HTERT RPE-1 (cell line): ENCODE data around the gene TTC21B.

Source experiments
- in situ Hi-C: fragments of 300-500 bp; cut with MboI; formaldehyde crosslinking; loops from 4 replicates; pipeline ENCODE4 v1.14.3; 2020; ENCODE audit warnings: low sequenced_read_pairs

The TTC21B gene

DNA sequence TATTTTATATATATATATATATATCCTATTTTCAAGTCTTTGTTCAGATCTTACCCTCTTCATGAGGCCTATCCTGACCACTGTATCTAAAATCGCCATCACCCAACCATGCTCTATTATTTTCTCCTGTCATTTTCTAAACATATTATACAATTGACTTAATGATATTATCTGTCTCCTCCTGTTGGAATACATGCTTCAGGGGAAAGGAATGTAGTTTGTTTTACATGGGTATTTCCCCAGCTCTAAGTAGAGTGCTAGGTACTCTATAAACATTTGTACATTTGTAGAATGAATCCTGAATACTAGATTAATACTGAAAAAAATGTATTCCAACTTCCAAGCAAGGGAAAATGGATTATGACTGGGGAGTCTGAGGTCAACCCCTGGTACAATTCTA is 26.2 kb downstream of the TTC21B start:
- in situ Hi-C loops: no loop called here

DNA sequence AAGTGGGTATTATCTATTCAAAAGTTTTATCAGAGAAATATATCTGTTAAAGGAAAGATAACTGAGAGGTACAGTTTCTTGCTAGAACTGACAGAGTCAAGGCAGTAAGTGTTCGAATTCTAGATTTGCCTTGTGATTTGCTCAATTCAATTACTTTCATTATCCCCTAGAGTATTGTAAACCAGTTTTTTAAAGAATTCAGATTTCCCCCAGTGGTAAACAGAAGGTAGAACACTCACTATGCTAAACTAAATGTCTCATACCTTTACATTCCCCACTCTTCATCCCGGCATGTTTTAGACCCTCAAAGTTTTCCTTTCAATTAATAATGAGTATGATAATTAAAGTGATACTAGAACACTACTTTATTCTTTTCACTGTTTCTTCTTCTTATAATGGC is 28.6 kb downstream of the TTC21B start:
- in situ Hi-C loops: no loop called here

DNA sequence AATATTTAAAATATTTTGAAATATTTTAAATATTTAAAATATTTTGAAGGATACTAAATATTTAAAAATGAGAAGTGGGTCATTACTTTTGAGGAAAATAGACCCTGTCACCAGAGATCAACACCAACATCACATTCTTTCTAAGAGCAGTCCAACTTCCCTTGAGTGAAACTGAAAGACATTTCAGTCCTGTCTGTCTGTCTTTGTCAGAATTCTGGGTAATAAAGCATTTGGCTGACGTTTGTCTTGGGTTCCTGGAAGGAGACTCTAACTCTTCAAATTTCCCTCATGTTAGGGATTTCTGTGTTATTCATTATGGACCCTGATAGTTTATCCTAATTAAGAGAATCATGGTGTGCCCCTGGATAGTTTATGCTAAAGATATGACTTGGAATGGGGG is 32.8 kb downstream of the TTC21B start:
- in situ Hi-C loops: no loop called here

DNA sequence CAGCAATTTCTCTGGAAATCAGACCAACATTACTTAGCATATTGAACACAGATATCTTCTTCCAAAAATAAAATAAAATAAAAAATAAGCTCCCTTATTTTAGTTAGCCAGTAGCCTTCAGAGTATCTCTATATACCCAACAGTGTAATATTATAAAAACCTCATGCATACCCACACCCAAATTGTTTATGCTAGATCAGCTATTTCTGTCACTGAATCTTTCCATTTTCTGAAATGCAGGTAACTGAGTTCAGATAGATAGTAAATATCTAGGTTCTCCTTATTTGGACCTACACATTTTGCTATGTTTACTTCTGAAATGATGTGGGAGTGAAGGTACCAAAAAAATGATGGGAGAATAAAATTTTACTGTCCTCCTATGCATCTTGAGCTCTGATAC is 39.9 kb downstream of the TTC21B start:
- in situ Hi-C loops: no loop called here

DNA sequence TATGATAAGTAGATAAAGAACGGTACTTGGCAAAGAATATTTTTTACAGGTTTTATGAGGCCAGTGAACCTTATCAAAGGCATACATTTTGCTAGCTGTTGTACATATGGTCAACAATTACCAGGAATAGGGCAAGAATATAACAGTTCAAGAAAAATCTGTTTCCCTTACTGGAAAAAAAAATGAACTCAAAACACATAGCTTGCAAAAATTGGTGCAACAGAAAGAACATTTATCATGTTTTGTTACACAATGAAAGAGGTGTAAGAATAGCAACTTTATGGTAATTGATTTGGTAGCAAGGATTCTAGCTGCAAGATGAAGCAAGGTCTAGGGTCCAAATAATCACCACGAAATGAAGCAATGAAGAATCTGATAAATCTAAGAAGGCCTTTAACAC is 41.6 kb downstream of the TTC21B start:
- in situ Hi-C loops: no loop called here

GRCh38 chr2:165911231-165911630 is 42.3 kb downstream of the TTC21B start:
- in situ Hi-C loops: no loop called here

GRCh38 chr2:165909466-165909865 is 44.1 kb downstream of the TTC21B start:
- in situ Hi-C loops: no loop called here

DNA sequence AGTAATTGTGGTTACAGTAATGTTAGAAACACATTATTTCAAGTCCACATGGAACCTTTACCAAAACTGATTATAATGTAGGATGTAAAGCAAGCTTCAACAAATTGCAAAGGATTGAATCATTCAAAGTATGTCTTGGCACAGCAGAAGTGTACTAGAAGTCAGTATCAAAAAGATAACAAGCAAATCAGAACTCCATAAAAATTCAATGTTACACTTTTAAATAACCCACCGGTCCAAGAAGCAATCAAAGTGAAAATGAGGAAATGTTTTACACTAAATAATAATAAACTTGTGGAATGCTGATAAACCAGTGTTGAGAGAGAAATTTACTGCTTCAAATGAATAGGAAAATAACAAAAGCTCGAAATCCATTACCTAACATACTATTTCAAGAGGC is 47.7 kb downstream of the TTC21B start:
- in situ Hi-C loops: no loop called here

GRCh38 chr2:165905269-165905668 is 48.3 kb downstream of the TTC21B start:
- in situ Hi-C loops: no loop called here

GRCh38 chr2:165904432-165904831 is 49.1 kb downstream of the TTC21B start:
- in situ Hi-C loops: no loop called here

DNA sequence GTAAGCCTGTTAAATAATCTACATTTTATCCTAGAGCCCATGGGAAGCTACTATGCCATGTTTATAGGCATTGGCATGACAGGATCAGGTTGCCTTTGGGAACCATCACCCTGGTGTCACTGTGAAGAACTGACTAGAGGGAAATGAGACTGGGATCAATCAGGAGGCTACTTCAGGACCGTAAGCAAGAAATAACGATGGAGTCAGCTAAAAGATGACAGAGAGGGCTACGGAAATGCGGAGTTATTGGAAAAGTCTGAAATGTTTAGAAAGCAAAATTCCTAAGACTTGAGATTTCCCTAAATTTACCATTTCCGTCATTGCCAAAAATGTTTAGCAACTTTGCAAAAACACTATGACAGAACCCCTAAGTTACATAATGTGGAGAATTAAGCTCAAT is 50.2 kb downstream of the TTC21B start:
- in situ Hi-C loops: no loop called here

DNA sequence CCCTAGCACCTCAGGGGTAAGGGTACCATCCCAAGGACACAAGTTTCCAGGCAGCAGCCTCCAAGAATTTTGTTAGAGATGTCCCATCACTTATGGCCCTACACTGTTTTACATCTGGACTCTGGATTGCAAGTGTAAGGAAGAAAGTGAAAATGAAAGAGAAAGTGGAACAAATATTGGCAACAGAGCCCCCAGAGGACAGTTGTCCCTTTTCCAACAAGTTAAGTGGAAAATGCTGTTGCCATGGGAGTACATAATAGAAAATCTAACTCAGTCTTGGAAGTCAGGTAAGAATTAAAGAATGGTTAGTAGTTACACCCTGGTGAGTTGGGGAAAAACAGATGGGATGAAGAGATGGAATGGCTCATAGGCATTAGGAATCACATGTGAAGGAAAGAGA is 50.6 kb downstream of the TTC21B start:
- in situ Hi-C loops: no loop called here

GRCh38 chr2:165901620-165902298 is 51.8 kb downstream of the TTC21B start:
- in situ Hi-C loops: no loop called here

- in situ Hi-C loops: no loop called here
Measured at GRCh38 chr2:165899311-165899710, 54.3 kb downstream of the TTC21B start.

- in situ Hi-C loops: no loop called here
Measured at GRCh38 chr2:165898381-165898780, 55.2 kb downstream of the TTC21B start.

GRCh38 chr2:165897726-165898125 is 55.9 kb downstream of the TTC21B start:
- in situ Hi-C loops: no loop called here

DNA sequence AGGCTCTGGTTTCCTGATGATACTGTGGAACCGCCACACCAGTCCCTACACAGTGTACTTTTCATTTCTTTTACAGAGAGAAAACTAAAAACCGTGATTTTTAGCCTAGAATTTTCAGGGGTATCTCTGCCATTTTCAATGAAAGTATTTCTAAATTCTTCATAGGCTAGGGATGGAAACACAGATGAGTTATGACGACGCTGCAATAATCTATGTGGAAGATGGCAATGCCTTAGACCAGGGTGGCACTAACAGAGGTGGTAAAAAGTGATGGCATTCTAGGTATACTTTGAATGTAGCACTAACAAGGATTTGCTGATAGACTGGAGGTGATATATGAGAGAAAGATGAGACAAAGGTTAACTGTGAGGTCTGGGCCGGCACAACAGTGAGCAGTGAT is 56.5 kb downstream of the TTC21B start:
- in situ Hi-C loops: no loop called here

DNA sequence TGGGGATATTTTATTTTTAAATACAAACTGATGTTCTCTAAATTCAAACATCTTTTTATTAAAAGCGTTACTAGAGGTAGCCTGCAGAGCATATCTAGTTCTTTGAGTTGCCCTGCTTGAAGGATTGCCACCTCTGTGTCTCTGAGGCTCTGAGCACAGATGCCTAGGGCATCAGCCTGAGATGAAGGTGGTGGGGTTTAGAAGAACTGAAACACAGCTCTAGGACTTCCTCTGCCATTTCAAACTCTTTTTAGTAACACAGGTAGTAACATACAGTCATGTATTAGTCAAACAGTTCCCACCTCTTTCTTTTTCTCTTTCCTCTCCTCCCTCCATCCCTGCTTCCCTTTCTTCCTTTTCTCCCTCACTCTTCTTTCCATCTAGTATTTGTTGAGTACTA is 57.6 kb downstream of the TTC21B start:
- in situ Hi-C loops: no loop called here

GRCh38 chr2:165893556-165893955 is 60.0 kb downstream of the TTC21B start:
- in situ Hi-C loops: no loop called here

- in situ Hi-C loops: no loop called here
Measured at GRCh38 chr2:165892526-165892925, 61.0 kb downstream of the TTC21B start.

DNA sequence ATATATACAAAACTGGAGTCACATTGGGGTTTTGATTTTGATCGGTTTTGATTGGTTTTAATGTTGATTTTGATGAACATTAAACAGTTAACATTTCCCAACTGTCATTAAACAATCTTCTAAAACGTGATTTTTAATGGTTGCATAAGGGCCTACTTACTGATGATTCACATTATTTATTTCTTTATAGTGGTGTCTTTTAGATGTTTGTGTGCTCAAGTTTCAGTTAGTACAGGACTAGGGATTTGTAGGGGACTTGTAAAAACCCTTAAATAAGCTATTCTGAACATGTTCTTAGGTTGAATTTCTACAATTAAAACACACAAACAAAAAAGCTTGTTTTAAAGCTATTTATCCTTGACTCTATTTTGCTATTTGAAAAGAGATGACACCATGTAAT is 61.6 kb downstream of the TTC21B start:
- in situ Hi-C loops: no loop called here

DNA sequence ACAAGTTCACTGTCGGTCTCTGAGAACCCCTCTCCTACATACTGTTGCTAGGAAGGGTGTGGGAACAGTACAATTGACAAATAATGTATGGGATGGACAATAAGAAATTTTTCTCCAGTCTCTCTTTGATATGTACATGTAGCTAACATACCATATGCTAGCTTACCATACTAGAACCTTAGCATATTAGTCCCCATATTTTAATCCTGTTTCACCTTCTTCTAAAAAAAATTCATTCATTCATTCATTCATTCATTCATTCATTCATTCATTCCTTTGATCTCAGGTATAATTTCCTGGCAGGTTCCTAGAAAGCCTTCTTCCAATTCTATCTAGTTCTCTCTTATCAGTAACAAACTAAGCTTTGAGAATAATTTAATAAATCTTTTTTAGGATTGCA is 62.2 kb downstream of the TTC21B start:
- in situ Hi-C loops: no loop called here

GRCh38 chr2:165889798-165890197 is 63.8 kb downstream of the TTC21B start:
- in situ Hi-C loops: no loop called here
